Right lobe of liver (tissue), 4 donors: Measurements from ENCODE around the gene NEURL1.

Source experiments
- POLR2A ChIP-seq: fragments of 450-650 bp; IDR thresholded peaks from one replicate; pipeline ENCODE4 v1.6.1; 2017; ENCODE audit warnings: antibody characterized with exemption, mild to moderate bottlenecking
- TF ChIP-seq, protein P1 (sequence below), 4 donors: fragments of 200-600 bp in 3 of 4; fragments of 450-650 bp in 1 of 4; IDR thresholded peaks; one replicate each; pipeline versions ENCODE4 v1.5.1 to v1.8.0; 2016 to 2022; ENCODE audit warnings: antibody characterized with exemption in 4 of 4, mild to moderate bottlenecking in 2 of 4
- donor health status: DM: no; HTN: no; CAD: no.
- donor health status: DM: no; HTN: no; CAD: no.
- donor health status: DM: no; HTN: yes; CAD: no.

DNA sequence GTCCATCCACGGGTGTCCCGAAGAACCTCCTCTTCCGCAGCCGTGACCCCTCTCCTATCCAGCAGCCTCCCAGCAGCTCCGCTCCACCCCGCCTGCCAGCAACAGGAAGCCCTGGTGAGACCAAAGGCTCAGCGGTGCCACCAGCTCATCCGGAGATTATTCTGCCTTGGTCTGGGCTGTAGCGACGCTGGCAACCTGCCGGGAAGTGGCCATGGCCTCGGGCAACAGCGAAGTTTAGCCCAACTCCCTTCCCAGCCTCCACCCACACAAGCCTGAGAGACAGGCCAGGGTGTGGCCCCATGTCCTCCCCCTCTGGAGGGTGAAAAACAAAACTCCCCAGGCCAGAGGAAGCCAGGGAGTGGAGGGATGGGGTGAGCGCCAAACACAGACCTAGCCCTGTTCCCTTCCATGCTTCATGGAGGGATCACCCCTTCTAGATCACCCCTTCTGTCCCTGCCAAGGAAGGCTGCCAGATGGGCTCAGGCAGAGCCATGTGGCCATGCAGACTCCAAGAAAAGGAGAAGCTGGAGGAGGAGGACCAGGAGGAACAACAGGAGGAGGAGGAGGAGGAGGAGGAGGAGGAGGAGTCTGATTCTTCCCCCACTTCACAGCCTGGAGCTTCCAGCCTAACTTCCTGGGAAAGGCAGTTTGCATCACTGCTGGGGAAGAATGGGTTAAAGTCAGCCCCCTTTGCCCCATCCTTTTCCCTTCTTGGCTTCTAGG, 42.3 kb upstream of the NEURL1 start:
- TF ChIP-seq, protein P1, sequence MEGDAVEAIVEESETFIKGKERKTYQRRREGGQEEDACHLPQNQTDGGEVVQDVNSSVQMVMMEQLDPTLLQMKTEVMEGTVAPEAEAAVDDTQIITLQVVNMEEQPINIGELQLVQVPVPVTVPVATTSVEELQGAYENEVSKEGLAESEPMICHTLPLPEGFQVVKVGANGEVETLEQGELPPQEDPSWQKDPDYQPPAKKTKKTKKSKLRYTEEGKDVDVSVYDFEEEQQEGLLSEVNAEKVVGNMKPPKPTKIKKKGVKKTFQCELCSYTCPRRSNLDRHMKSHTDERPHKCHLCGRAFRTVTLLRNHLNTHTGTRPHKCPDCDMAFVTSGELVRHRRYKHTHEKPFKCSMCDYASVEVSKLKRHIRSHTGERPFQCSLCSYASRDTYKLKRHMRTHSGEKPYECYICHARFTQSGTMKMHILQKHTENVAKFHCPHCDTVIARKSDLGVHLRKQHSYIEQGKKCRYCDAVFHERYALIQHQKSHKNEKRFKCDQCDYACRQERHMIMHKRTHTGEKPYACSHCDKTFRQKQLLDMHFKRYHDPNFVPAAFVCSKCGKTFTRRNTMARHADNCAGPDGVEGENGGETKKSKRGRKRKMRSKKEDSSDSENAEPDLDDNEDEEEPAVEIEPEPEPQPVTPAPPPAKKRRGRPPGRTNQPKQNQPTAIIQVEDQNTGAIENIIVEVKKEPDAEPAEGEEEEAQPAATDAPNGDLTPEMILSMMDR (IDR thresholded peaks at IDR 0.05), result no peak
- no peak for TF ChIP-seq POLR2A
